GM23338 (cell line): Measurements from ENCODE around the gene CD19. TPM values are rescaled to one million over a fixed set of nuclear protein-coding genes. Genes with fewer than 3 reads are reported as not detected.

Source experiments
- ATAC-seq: fragments of 200-7000 bp; cut with Tn5 transposase; 3 replicates; pipeline ENCODE4 v1.9.1; 2020
- DNase-seq: peaks from one replicate; pipeline ENCODE4 v3.0.0-alpha.2; 2015; ENCODE audit warnings: low spot score
- H2AFZ ChIP-seq: fragments of 200-600 bp; sonication (generic); 2 replicates; pipeline ENCODE4 v1.8.0; 2016; ENCODE audit warnings: antibody characterized with exemption, mild to moderate bottlenecking, moderate library complexity
- H3F3A ChIP-seq: fragments of 200-600 bp; sonication (generic); replicated peaks from 2 replicates; pipeline ENCODE4 v1.8.0; 2017; ENCODE audit warnings: antibody characterized with exemption, mixed run types, low read depth
- H3K27ac ChIP-seq: fragments of 200-600 bp; sonication (generic); 2 replicates; pipeline ENCODE4 v1.6.1; 2016; ENCODE audit warnings: low read depth
- H3K27me3 ChIP-seq: fragments of 200-600 bp; sonication (generic); 2 replicates; pipeline ENCODE4 v1.8.0; 2016; ENCODE audit warnings: mild to moderate bottlenecking, mixed run types, moderate library complexity; ENCODE audit not compliant: insufficient read depth
- H3K36me3 ChIP-seq: fragments of 200-600 bp; sonication (generic); 2 replicates; pipeline ENCODE4 v1.8.0; 2016; ENCODE audit warnings: mild to moderate bottlenecking; ENCODE audit not compliant: insufficient read depth
- H3K4me1 ChIP-seq: fragments of 200-600 bp; sonication (generic); 2 replicates; pipeline ENCODE4 v1.8.0; 2016; ENCODE audit warnings: mild to moderate bottlenecking, moderate library complexity; ENCODE audit not compliant: insufficient read depth
- H3K4me2 ChIP-seq: fragments of 200-600 bp; sonication (generic); 2 replicates; pipeline ENCODE4 v1.7.1; 2017; ENCODE audit warnings: mixed run types
- H3K4me3 ChIP-seq: fragments of 200-600 bp; sonication (generic); 2 replicates; pipeline ENCODE4 v1.6.1; 2016; ENCODE audit warnings: mixed run types
- H3K79me2 ChIP-seq: fragments of 200-600 bp; sonication (generic); replicated peaks from 2 replicates; pipeline ENCODE4 v1.8.0; 2017; ENCODE audit warnings: mild to moderate bottlenecking; ENCODE audit not compliant: insufficient read depth
- H3K9me2 ChIP-seq: fragments of 200-600 bp; sonication (generic); 2 replicates; pipeline ENCODE4 v1.8.0; 2017; ENCODE audit not compliant: insufficient read depth
- H4K20me1 ChIP-seq: fragments of 200-600 bp; sonication (generic); replicated peaks from 2 replicates; pipeline ENCODE4 v1.8.0; 2017; ENCODE audit warnings: mild to moderate bottlenecking; ENCODE audit not compliant: insufficient read depth
- H3K27ac Mint-ChIP-seq: 2 replicates; pipeline ENCODE4 v1.8.0; 2020; ENCODE audit warnings: inconsistent platforms, mild to moderate bottlenecking, moderate library complexity, mixed read lengths
- H3K27me3 Mint-ChIP-seq: 3 replicates; pipeline ENCODE4 v1.8.0; 2022; ENCODE audit warnings: low read depth, mild to moderate bottlenecking, moderate library complexity, mixed read lengths, inconsistent platforms; ENCODE audit not compliant: insufficient read depth, poor library complexity
- H3K36me3 Mint-ChIP-seq: 3 replicates; pipeline ENCODE4 v1.8.0; 2021; ENCODE audit warnings: low read depth, mild to moderate bottlenecking, inconsistent platforms, moderate library complexity, mixed read lengths
- H3K4me1 Mint-ChIP-seq: 3 replicates; pipeline ENCODE4 v1.8.0; 2020; ENCODE audit warnings: mild to moderate bottlenecking, inconsistent platforms, mixed read lengths
- H3K4me3 Mint-ChIP-seq: 3 replicates; pipeline ENCODE4 v1.8.0; 2021; ENCODE audit warnings: moderate library complexity, mild to moderate bottlenecking, inconsistent platforms, mixed read lengths
- H3K9me3 Mint-ChIP-seq: 3 replicates; pipeline ENCODE4 v1.8.0; 2020; ENCODE audit warnings: moderate library complexity, mild to moderate bottlenecking, inconsistent platforms, mixed read lengths
- CREB1 ChIP-seq: fragments of 250-450 bp; sonication (Bioruptor Pico); IDR thresholded peaks from 2 replicates; pipeline ENCODE4 v1.5.0; 2020; ENCODE audit warnings: low read depth, mild to moderate bottlenecking, moderate library complexity
- EZH2 ChIP-seq: fragments of 200-600 bp; sonication (generic); IDR thresholded peaks from one replicate; pipeline ENCODE4 v1.8.0; 2017; ENCODE audit warnings: antibody characterized with exemption, mild to moderate bottlenecking, low read depth; ENCODE audit not compliant: unreplicated experiment
- EZH2phosphoT487 ChIP-seq: fragments of 200-600 bp; sonication (generic); IDR thresholded peaks from one replicate; pipeline ENCODE4 v1.8.1; 2018; ENCODE audit warnings: antibody characterized with exemption; ENCODE audit not compliant: unreplicated experiment
- NANOG ChIP-seq: IDR thresholded peaks from 2 replicates; pipeline ENCODE4 v1.6.1; 2016; ENCODE audit warnings: antibody characterized with exemption, borderline replicate concordance
- POLR2AphosphoS5 ChIP-seq: IDR thresholded peaks from 2 replicates; pipeline ENCODE4 v1.6.1; 2016; ENCODE audit warnings: antibody characterized with exemption, low read depth
- STAT1 ChIP-seq: IDR thresholded peaks from one replicate; pipeline ENCODE4 v1.6.1; 2016; ENCODE audit warnings: antibody characterized with exemption; ENCODE audit not compliant: unreplicated experiment
- ZNF114 ChIP-seq: fragments of 250-450 bp; sonication (Bioruptor Pico); IDR thresholded peaks from 2 replicates; pipeline ENCODE4 v1.5.0; 2020; ENCODE audit warnings: mild to moderate bottlenecking, moderate library complexity
- ZNF331 ChIP-seq: fragments of 250-450 bp; sonication (Bioruptor Pico); IDR thresholded peaks from 2 replicates; pipeline ENCODE4 v1.5.0; 2020; ENCODE audit warnings: low read depth, mild to moderate bottlenecking, moderate library complexity
- polyA plus RNA-seq: library from polyadenylated mRNA; unstranded; fragments of >200 nt; fragmentation: Nextera tagmentation; extraction: Ambion mirVana; gene quantifications from 2 replicates; pipeline ENCODE4 v1.2.1, GENCODE V29; 2016
- total RNA-seq: library from RNA; depleted of rRNA; stranded (reverse); fragments of >200 nt; shearing (Covaris generic); gene quantifications from 2 replicates; pipeline ENCODE4 v1.2.3, GENCODE V29; 2014
- TF ChIP-seq, protein P1 (sequence below), 2 experiments: fragments of 200-600 bp in 1 of 2; sonication (generic) in 1 of 2; conservative IDR thresholded peaks; 2 replicates each; pipeline versions ENCODE4 v1.5.1 to v1.6.1; 2016 to 2017; ENCODE audit warnings: antibody characterized with exemption in 2 of 2, low read depth in 2 of 2, mild to moderate bottlenecking in 2 of 2, moderate library complexity in 1 of 2
- TF ChIP-seq, protein P2 (sequence below): IDR thresholded peaks from one replicate; pipeline ENCODE4 v1.6.1; 2018; ENCODE audit warnings: antibody characterized with exemption; ENCODE audit not compliant: unreplicated experiment
- TF ChIP-seq, protein P3 (sequence below): IDR thresholded peaks from 2 replicates; pipeline ENCODE4 v1.6.1; 2016; ENCODE audit warnings: antibody characterized with exemption
- TF ChIP-seq, protein P4 (sequence below): fragments of 250-450 bp; sonication (Bioruptor Pico); IDR thresholded peaks from 2 replicates; pipeline ENCODE4 v1.5.0; 2020; ENCODE audit warnings: mild to moderate bottlenecking, moderate library complexity

Gene CD19
- total and polyA plus RNA-seq, 2 experiments from 2014 or later: 0.83 to 1.9 TPM

DNA sequence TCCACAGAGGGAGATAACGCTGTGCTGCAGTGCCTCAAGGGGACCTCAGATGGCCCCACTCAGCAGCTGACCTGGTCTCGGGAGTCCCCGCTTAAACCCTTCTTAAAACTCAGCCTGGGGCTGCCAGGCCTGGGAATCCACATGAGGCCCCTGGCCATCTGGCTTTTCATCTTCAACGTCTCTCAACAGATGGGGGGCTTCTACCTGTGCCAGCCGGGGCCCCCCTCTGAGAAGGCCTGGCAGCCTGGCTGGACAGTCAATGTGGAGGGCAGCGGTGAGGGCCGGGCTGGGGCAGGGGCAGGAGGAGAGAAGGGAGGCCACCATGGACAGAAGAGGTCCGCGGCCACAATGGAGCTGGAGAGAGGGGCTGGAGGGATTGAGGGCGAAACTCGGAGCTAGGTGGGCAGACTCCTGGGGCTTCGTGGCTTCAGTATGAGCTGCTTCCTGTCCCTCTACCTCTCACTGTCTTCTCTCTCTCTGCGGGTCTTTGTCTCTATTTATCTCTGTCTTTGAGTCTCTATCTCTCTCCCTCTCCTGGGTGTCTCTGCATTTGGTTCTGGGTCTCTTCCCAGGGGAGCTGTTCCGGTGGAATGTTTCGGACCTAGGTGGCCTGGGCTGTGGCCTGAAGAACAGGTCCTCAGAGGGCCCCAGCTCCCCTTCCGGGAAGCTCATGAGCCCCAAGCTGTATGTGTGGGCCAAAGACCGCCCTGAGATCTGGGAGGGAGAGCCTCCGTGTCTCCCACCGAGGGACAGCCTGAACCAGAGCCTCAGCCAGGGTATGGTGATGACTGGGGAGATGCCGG is 769 bp downstream of the CD19 start:
- no peaks in the 10 kb centered on the region for H4K20me1 ChIP-seq
- H3K27ac ChIP-seq: no peak overlapping the region
- no peak overlapping the region for H2AFZ ChIP-seq
- Mint-ChIP-seq H3K4me1 (peaks cover 9% of the 10 kb centered on the region), H3K27me3 (peaks cover 14% of the 10 kb centered on the region), H3K27ac (no peak overlapping the region), H3K4me3 (no peak overlapping the region), H3K9me3 (no peaks in the 10 kb centered on the region), H3K36me3 (no peaks in the 10 kb centered on the region)
- ATAC-seq (no peak), DNase-seq (no peak)
- H3K27me3 ChIP-seq: 0 out of 2 replicates have a peak, but pooled peaks cover 3% of the 10 kb centered on the region
- no peaks in the 10 kb centered on the region for H3K79me2 ChIP-seq
- TF ChIP-seq, protein P1, sequence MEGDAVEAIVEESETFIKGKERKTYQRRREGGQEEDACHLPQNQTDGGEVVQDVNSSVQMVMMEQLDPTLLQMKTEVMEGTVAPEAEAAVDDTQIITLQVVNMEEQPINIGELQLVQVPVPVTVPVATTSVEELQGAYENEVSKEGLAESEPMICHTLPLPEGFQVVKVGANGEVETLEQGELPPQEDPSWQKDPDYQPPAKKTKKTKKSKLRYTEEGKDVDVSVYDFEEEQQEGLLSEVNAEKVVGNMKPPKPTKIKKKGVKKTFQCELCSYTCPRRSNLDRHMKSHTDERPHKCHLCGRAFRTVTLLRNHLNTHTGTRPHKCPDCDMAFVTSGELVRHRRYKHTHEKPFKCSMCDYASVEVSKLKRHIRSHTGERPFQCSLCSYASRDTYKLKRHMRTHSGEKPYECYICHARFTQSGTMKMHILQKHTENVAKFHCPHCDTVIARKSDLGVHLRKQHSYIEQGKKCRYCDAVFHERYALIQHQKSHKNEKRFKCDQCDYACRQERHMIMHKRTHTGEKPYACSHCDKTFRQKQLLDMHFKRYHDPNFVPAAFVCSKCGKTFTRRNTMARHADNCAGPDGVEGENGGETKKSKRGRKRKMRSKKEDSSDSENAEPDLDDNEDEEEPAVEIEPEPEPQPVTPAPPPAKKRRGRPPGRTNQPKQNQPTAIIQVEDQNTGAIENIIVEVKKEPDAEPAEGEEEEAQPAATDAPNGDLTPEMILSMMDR (conservative IDR thresholded peaks at IDR 0.05; ENCODE audit: low read depth in 2 of 2): no peak
- TF ChIP-seq ZNF331 (CRISPR knock-in tag) (no peak), STAT1 (no peak), CREB1 (CRISPR knock-in tag) (no peak), POLR2AphosphoS5 (no peak), EZH2phosphoT487 (no peak), ZNF114 (no peak), NANOG (no peak), EZH2 (no peak)
- TF ChIP-seq, protein P2, sequence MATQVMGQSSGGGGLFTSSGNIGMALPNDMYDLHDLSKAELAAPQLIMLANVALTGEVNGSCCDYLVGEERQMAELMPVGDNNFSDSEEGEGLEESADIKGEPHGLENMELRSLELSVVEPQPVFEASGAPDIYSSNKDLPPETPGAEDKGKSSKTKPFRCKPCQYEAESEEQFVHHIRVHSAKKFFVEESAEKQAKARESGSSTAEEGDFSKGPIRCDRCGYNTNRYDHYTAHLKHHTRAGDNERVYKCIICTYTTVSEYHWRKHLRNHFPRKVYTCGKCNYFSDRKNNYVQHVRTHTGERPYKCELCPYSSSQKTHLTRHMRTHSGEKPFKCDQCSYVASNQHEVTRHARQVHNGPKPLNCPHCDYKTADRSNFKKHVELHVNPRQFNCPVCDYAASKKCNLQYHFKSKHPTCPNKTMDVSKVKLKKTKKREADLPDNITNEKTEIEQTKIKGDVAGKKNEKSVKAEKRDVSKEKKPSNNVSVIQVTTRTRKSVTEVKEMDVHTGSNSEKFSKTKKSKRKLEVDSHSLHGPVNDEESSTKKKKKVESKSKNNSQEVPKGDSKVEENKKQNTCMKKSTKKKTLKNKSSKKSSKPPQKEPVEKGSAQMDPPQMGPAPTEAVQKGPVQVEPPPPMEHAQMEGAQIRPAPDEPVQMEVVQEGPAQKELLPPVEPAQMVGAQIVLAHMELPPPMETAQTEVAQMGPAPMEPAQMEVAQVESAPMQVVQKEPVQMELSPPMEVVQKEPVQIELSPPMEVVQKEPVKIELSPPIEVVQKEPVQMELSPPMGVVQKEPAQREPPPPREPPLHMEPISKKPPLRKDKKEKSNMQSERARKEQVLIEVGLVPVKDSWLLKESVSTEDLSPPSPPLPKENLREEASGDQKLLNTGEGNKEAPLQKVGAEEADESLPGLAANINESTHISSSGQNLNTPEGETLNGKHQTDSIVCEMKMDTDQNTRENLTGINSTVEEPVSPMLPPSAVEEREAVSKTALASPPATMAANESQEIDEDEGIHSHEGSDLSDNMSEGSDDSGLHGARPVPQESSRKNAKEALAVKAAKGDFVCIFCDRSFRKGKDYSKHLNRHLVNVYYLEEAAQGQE: no peak
- TF ChIP-seq, protein P3, sequence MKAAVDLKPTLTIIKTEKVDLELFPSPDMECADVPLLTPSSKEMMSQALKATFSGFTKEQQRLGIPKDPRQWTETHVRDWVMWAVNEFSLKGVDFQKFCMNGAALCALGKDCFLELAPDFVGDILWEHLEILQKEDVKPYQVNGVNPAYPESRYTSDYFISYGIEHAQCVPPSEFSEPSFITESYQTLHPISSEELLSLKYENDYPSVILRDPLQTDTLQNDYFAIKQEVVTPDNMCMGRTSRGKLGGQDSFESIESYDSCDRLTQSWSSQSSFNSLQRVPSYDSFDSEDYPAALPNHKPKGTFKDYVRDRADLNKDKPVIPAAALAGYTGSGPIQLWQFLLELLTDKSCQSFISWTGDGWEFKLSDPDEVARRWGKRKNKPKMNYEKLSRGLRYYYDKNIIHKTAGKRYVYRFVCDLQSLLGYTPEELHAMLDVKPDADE: no peak
- TF ChIP-seq, protein P4, sequence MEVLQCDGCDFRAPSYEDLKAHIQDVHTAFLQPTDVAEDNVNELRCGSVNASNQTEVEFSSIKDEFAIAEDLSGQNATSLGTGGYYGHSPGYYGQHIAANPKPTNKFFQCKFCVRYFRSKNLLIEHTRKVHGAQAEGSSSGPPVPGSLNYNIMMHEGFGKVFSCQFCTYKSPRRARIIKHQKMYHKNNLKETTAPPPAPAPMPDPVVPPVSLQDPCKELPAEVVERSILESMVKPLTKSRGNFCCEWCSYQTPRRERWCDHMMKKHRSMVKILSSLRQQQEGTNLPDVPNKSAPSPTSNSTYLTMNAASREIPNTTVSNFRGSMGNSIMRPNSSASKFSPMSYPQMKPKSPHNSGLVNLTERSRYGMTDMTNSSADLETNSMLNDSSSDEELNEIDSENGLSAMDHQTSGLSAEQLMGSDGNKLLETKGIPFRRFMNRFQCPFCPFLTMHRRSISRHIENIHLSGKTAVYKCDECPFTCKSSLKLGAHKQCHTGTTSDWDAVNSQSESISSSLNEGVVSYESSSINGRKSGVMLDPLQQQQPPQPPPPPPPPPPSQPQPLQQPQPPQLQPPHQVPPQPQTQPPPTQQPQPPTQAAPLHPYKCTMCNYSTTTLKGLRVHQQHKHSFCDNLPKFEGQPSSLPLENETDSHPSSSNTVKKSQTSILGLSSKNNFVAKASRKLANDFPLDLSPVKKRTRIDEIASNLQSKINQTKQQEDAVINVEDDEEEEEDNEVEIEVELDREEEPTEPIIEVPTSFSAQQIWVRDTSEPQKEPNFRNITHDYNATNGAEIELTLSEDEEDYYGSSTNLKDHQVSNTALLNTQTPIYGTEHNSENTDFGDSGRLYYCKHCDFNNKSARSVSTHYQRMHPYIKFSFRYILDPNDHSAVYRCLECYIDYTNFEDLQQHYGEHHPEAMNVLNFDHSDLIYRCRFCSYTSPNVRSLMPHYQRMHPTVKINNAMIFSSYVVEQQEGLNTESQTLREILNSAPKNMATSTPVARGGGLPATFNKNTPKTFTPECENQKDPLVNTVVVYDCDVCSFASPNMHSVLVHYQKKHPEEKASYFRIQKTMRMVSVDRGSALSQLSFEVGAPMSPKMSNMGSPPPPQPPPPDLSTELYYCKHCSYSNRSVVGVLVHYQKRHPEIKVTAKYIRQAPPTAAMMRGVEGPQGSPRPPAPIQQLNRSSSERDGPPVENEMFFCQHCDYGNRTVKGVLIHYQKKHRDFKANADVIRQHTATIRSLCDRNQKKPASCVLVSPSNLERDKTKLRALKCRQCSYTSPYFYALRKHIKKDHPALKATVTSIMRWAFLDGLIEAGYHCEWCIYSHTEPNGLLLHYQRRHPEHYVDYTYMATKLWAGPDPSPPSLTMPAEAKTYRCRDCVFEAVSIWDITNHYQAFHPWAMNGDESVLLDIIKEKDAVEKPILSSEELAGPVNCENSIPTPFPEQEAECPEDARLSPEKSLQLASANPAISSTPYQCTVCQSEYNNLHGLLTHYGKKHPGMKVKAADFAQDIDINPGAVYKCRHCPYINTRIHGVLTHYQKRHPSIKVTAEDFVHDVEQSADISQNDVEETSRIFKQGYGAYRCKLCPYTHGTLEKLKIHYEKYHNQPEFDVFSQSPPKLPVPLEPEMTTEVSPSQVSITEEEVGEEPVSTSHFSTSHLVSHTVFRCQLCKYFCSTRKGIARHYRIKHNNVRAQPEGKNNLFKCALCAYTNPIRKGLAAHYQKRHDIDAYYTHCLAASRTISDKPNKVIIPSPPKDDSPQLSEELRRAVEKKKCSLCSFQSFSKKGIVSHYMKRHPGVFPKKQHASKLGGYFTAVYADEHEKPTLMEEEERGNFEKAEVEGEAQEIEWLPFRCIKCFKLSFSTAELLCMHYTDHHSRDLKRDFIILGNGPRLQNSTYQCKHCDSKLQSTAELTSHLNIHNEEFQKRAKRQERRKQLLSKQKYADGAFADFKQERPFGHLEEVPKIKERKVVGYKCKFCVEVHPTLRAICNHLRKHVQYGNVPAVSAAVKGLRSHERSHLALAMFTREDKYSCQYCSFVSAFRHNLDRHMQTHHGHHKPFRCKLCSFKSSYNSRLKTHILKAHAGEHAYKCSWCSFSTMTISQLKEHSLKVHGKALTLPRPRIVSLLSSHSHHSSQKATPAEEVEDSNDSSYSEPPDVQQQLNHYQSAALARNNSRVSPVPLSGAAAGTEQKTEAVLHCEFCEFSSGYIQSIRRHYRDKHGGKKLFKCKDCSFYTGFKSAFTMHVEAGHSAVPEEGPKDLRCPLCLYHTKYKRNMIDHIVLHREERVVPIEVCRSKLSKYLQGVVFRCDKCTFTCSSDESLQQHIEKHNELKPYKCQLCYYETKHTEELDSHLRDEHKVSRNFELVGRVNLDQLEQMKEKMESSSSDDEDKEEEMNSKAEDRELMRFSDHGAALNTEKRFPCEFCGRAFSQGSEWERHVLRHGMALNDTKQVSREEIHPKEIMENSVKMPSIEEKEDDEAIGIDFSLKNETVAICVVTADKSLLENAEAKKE (CRISPR knock-in tag): no peak
- H3F3A ChIP-seq: no peaks in the 10 kb centered on the region
- H3K4me2 ChIP-seq: no peak overlapping the region
- H3K36me3 ChIP-seq: no peaks in the 10 kb centered on the region
- H3K4me1 ChIP-seq: peaks cover 7% of the 10 kb centered on the region; the same call in 1 of the 2 replicates
- no peak overlapping the region for H3K4me3 ChIP-seq
- no peaks in the 10 kb centered on the region for H3K9me2 ChIP-seq
